Stimulated activated CD8-positive, alpha-beta memory T cell treated with anti-CD3 and anti-CD28 coated beads, Interleukin-4, amount 100 ng/mL, for 24 hours (primary cell): ENCODE measurements around the gene PAX7.

Experiments
- DNase-seq: peaks from one replicate; pipeline ENCODE4 v3.0.0-alpha.2; 2020; ENCODE audit warnings: low read depth

Gene PAX7

GRCh38 chr1:18701183-18701582, 70.5 kb downstream of the PAX7 start:
- no peak for DNase-seq

DNA sequence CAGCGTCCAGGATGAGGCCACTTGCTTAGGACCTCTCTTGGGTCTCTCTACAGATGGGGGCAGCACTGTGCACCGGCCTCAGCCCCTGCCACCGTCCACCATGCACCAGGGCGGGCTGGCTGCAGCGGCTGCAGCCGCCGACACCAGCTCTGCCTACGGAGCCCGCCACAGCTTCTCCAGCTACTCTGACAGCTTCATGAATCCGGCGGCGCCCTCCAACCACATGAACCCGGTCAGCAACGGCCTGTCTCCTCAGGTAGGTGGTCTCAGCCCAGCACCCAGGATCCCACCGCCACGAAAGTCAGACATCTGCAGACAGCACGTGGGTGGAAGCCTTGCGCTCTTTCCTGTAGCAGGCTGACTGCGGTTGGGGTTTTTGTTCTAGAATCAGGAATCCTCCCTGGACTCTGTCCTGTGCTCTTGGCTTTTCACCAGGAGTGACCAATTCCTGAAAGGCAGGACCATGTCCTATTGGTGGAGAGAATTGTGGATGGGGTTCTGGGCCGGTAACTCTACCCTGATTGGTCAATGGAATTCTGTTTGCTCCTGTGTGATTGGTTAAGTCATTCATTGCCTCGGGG, 72.5 kb downstream of the PAX7 start:
- DNase-seq, result no peak

- no peak for DNase-seq
Observed at GRCh38 chr1:18705811-18706210, 75.2 kb downstream of the PAX7 start.

DNA sequence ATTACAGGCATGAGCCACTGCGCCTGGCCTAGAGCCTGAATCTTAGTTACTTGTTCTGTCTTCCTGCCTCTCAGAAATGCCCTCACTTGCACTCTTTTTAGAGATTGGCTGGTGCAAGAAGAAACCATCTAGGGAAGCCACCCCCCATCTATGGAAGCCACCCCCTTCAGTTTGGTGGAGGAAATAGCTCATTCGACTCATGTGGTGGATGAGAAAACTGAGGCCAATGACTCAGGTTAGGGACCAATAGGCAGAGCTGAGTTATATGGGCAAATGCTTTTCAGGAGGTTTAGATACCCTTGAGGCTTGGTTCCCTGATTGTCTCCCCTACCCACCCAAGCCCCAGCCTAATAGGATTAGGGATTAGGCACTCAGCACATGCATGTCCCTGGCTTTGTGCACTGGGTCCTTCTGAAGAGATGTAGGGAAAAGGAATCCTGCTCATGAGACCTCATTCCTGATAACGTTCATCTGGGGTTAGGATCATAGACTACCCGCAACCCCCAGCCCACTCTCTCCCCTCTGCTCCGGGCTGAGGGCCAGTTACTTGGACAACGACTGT, 77.1 kb downstream of the PAX7 start:
- no peak for DNase-seq

GRCh38 chr1:18710002-18710401, 79.4 kb downstream of the PAX7 start:
- no peak for DNase-seq

GRCh38 chr1:18711003-18711402, 80.4 kb downstream of the PAX7 start:
- no peak for DNase-seq

GRCh38 chr1:18711536-18712251, 81.0 kb downstream of the PAX7 start:
- DNase-seq, result no peak

DNA sequence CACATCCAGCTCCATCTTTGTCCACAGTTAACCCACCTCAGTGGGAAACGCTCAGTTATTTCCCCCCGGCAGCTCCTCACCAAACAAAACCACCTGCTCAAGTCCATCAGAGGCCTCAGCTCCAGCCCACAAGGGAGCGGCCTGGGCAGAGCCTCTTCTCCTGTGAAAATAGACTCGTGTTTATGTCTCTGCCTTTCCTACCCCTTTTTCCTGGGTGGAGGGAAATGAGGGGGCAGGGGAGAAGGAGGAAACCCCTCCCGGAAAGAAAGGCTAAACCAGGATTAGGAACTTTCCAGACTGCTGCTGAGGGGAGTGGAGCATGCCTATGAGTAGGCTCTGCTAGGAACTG, 81.6 kb downstream of the PAX7 start:
- DNase-seq, result no peak

DNA sequence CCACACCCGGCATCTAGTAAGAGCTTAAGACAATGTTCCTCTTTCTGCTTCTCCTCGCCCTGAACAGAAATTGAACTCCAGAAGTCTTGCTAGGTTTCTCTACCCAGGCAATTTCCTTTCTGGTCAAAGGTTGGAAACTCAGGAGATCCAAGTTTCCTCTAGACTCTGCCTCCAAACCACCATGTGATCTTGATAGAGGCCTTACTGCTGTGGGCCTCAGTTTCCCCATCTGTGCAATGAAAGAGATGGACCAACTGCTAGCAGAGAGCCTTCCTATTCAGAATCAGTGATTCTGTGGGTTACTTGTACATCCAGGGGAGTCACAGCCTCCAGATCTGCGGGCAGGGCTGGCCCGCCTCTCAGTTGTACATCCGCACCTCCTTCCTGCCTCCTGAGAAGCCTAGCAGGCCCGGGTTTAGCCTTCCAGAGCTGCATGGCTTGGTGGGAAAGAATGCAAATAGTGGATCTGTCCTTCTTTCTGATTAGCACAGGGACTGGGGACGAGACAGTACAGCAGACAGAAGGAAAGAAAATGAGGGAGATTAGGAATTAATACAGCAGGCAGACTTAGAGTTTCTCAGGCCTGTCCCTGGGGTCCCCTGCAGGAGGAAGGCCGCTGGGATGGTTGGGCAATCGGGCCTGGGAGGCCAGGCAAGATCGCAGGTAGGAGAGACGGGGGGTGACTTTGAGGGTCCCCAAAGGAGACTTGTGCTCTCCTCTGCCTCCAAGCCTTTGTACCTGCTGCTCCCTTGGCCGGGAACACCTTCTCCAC, 83.9 kb downstream of the PAX7 start:
- DNase-seq, result no peak

- DNase-seq, result no peak
Observed at GRCh38 chr1:18716112-18716784, 85.6 kb downstream of the PAX7 start.

GRCh38 chr1:18716785-18717678, 86.4 kb downstream of the PAX7 start:
- no peak for DNase-seq

DNA sequence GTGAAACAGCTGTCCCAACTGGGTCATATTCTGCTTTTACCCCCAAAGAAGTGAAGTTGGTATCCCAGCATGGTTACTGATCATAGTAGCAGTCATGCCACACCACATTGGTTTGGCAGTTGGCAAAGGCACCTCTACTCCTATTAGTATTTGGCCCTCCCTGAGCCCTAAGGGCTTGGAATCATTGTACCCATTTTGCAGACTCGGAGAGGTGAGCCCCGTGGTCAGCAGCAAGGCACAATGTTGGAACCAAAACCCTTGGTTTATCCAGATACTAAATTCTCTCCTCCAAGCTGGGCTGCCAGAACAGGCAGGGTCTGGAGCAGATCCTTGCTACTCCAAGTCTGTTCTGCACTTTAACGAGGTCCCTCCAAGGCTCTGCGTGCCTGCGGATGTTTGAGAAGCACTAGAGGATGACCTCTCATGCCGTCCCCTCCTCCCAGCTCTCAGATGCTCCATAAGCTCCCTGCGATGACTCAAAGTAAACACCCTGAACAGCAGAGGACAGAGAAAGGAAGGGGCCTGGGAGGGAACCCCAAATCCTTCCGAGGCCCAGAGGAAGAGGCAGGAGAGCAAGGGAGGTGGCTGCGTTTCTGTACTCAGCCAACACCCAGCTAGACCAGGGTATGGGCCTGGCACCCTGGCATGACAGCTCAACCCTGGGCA, 89.3 kb downstream of the PAX7 start:
- DNase-seq, result no peak

GRCh38 chr1:18721041-18721440, 90.4 kb downstream of the PAX7 start:
- DNase-seq, result no peak

GRCh38 chr1:18721776-18722175, 91.1 kb downstream of the PAX7 start:
- DNase-seq, result no peak

- no peak for DNase-seq
Observed at GRCh38 chr1:18722270-18722669, 91.6 kb downstream of the PAX7 start.

- DNase-seq, result no peak
Observed at GRCh38 chr1:18723206-18723605, 92.6 kb downstream of the PAX7 start.

DNA sequence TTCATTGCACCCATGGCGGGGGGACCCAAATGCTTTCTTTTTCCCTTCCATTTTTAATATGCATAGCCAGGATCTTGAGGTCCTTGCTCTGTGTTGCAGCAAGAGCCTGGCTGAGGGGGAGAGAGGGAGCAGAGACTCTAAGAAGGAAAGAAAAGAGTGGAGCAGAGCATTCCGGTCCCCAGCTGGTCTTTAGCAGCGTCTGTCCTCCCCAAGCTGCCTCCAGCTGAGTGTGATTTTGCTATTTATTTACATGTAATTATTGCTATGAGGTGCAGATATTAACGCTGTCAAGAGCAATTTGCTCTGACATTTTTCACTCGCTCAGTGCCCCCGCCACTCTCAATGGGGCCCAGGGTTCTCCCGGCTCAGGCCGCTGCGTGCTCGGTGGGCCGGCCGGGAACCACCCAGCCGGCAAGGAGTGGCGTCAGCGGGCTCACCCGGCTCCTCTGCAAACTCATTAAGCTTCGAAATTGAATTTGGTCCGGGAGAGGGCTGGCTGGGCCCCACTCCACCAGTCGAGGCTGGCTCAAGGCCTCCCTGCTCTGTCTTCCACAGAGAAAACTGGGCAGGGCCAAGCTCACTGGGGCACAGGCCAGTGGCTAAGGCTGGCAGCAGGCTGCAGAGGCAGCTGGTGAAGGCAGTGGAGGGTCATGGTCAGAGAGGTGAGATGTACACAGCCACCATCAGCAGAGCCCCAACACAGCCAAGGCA, 93.2 kb downstream of the PAX7 start:
- no peak for DNase-seq

DNA sequence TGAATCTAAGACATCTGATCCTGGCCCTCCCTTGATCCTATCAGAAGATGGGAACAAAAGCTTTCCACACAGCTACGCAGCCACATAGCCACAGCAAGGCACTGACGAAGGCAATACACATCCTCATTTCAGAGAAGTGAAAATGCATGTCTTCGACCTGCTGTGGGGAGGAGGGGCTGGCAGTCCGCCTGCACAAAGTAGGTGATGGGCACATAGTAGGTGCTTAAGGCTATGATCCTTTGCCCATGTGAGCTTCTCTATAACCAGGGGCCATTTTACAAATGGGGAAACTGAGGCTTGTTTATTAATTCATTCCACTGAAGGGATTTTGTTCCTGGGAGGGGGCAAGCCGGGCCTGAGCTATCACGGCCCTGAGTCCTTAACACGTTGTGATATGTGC, 94.2 kb downstream of the PAX7 start:
- DNase-seq, result no peak

- no peak for DNase-seq
Observed at GRCh38 chr1:18725231-18725895, 94.7 kb downstream of the PAX7 start.

- no peak for DNase-seq
Observed at GRCh38 chr1:18726368-18726767, 95.7 kb downstream of the PAX7 start.
